ENCODE measurements around the gene SLC52A1.
A peak's percentile ranks its signal among the peaks of the same experiment; 100 is the strongest.
"Not testable (repeated sequence)": the region's sequence is repeated elsewhere in the genome, so short reads cannot be mapped to it uniquely, and the experiment has no call there.

Gene SLC52A1

GRCh38 chr17:5031365-5032082 is 3.7 kb downstream of the SLC52A1 start:
- DNase-seq (ENCODE audit: low read depth in 2 of 2), result peak; percentile 70 to 82

GRCh38 chr17:5030168-5030567 is 5.1 kb downstream of the SLC52A1 start:
- not testable (repeated sequence) for DNase-seq (ENCODE audit: low read depth in 2 of 2)

- no peak for DNase-seq (ENCODE audit: low read depth in 2 of 2)
Observed at GRCh38 chr17:5027916-5028315, 7.3 kb downstream of the SLC52A1 start.

GRCh38 chr17:5027299-5027698 is 7.9 kb downstream of the SLC52A1 start:
- DNase-seq (ENCODE audit: low read depth in 2 of 2), result no peak

- no peak for DNase-seq (ENCODE audit: low read depth in 2 of 2)
Observed at GRCh38 chr17:5024604-5025003, 10.6 kb downstream of the SLC52A1 start.

- no peak for DNase-seq (ENCODE audit: low read depth in 2 of 2)
Observed at GRCh38 chr17:5023588-5024147, 11.6 kb downstream of the SLC52A1 start.

- DNase-seq (ENCODE audit: low read depth in 2 of 2), result no peak
Observed at GRCh38 chr17:5022171-5022711, 13.0 kb downstream of the SLC52A1 start.

- DNase-seq (ENCODE audit: low read depth in 2 of 2), result no peak
Observed at GRCh38 chr17:5020502-5021023, 14.7 kb downstream of the SLC52A1 start.

- no peak for DNase-seq (ENCODE audit: low read depth in 2 of 2)
Observed at GRCh38 chr17:5019475-5019956, 15.7 kb downstream of the SLC52A1 start.

- no peak for DNase-seq (ENCODE audit: low read depth in 2 of 2)
Observed at GRCh38 chr17:5014357-5014756, 20.9 kb downstream of the SLC52A1 start.

- DNase-seq (ENCODE audit: low read depth in 2 of 2), result no peak
Observed at GRCh38 chr17:5011928-5012327, 23.3 kb downstream of the SLC52A1 start.

- DNase-seq (ENCODE audit: low read depth in 2 of 2), result no peak
Observed at GRCh38 chr17:5003214-5003867, 31.9 kb downstream of the SLC52A1 start.

- no peak for DNase-seq (ENCODE audit: low read depth in 2 of 2)
Observed at GRCh38 chr17:5002121-5002788, 33.0 kb downstream of the SLC52A1 start.

GRCh38 chr17:5000237-5000639 is 35.0 kb downstream of the SLC52A1 start:
- no peak for DNase-seq (ENCODE audit: low read depth in 2 of 2)

- no peak for DNase-seq (ENCODE audit: low read depth in 2 of 2)
Observed at GRCh38 chr17:4999430-5000093, 35.7 kb downstream of the SLC52A1 start.

- no peak for DNase-seq (ENCODE audit: low read depth in 2 of 2)
Observed at GRCh38 chr17:4998732-4999429, 36.3 kb downstream of the SLC52A1 start.

- no peak for DNase-seq (ENCODE audit: low read depth in 2 of 2)
Observed at GRCh38 chr17:4998027-4998731, 37.0 kb downstream of the SLC52A1 start.

- peak; percentile 77 to 86 for DNase-seq (ENCODE audit: low read depth in 2 of 2)
Observed at GRCh38 chr17:4997302-4998026, 37.8 kb downstream of the SLC52A1 start, which contains the start of the genes INCA1 and KIF1C. Gene INCA1, minus strand, starts transcription at chr17:4997522. Its CDS starts 3,085 bp downstream, at chr17:4994437. Gene KIF1C, plus strand, starts transcription at chr17:4997950. Its CDS starts 2,297 bp downstream, at chr17:5000247.

- DNase-seq (ENCODE audit: low read depth in 2 of 2), result no peak
Observed at GRCh38 chr17:4994081-4994595, 41.1 kb downstream of the SLC52A1 start.

Measured in stimulated activated CD4-positive, alpha-beta T cell treated with anti-CD3 and anti-CD28 coated beads, Interleukin-12 subunit alpha, Interleukin-12 subunit beta, amount 100 ng/mL, for 24 hours (primary cell).